ENCODE measurements around the gene SPACDR. TPM values are rescaled to one million over a fixed set of nuclear protein-coding genes. Genes with fewer than 3 reads are reported as not detected.

Gene SPACDR
- total RNA-seq, 3 donors from 2014 or later (not counting 1 experiment from before 2014, with no cell fraction given), result 2.3 to 4.1 (median 3.9) TPM

DNA sequence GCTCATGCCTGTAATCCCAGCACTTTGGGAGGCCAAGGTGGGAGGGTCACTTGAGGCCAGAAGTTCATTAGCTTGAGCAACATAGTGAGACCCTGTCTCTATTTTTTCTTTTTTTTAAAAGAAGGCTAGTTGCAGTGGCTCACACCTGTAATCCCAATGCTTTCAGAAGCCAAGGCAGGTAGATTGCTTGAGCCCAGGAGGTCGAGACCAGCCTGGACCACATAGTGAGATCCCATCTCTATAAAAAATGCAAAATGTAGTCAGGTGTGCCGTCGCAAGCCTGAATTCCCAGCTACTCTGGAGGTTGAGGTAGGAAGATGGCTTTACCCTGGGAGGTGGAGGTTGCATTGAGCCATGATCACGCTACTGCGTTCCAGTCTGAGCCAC, 27.1 kb upstream of the SPACDR start:
- H3K9me3 Mint-ChIP-seq, result no peaks in the 10 kb centered on the region
- no peak overlapping the region for H3K27ac Mint-ChIP-seq
- H3K4me3 Mint-ChIP-seq, result no peak overlapping the region
- peaks cover 29 to 37% of the 10 kb centered on the region in 2 donors for H3K27me3 Mint-ChIP-seq (ENCODE audit: low read depth in 2 of 2)
- WGBS (ENCODE audit: insufficient coverage), result 94% methylated on average over 5 of the region's 5 CpGs
- H3K36me3 ChIP-seq (ENCODE audit: control insufficient read depth, insufficient read depth, low read length), result no peaks in the 10 kb centered on the region
- ATAC-seq (no peak), DNase-seq (no peak)
- peaks cover 0 to 10% of the 10 kb centered on the region in 2 donors for H3K4me1 Mint-ChIP-seq
- no peak overlapping the region for H3K27ac ChIP-seq (ENCODE audit: low read length)
- H3K9me3 ChIP-seq (ENCODE audit: control insufficient read depth, insufficient read depth, low read length), result no peaks in the 10 kb centered on the region
- no peak overlapping the region for H3K4me3 ChIP-seq (ENCODE audit: low read length)
- H3K4me1 ChIP-seq (ENCODE audit: control insufficient read depth, insufficient read depth, low read length), result peaks cover 10% of the 10 kb centered on the region
- H3K36me3 Mint-ChIP-seq, result no peaks in the 10 kb centered on the region
- intact Hi-C loops (cut with micrococcal nuclease), result no loop called here
- peaks cover 5% of the 10 kb centered on the region for H3K27me3 ChIP-seq (ENCODE audit: control insufficient read depth, insufficient read depth, low read length)
- TF ChIP-seq, protein P1, sequence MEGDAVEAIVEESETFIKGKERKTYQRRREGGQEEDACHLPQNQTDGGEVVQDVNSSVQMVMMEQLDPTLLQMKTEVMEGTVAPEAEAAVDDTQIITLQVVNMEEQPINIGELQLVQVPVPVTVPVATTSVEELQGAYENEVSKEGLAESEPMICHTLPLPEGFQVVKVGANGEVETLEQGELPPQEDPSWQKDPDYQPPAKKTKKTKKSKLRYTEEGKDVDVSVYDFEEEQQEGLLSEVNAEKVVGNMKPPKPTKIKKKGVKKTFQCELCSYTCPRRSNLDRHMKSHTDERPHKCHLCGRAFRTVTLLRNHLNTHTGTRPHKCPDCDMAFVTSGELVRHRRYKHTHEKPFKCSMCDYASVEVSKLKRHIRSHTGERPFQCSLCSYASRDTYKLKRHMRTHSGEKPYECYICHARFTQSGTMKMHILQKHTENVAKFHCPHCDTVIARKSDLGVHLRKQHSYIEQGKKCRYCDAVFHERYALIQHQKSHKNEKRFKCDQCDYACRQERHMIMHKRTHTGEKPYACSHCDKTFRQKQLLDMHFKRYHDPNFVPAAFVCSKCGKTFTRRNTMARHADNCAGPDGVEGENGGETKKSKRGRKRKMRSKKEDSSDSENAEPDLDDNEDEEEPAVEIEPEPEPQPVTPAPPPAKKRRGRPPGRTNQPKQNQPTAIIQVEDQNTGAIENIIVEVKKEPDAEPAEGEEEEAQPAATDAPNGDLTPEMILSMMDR (IDR thresholded peaks at IDR 0.05), result no peak

DNA sequence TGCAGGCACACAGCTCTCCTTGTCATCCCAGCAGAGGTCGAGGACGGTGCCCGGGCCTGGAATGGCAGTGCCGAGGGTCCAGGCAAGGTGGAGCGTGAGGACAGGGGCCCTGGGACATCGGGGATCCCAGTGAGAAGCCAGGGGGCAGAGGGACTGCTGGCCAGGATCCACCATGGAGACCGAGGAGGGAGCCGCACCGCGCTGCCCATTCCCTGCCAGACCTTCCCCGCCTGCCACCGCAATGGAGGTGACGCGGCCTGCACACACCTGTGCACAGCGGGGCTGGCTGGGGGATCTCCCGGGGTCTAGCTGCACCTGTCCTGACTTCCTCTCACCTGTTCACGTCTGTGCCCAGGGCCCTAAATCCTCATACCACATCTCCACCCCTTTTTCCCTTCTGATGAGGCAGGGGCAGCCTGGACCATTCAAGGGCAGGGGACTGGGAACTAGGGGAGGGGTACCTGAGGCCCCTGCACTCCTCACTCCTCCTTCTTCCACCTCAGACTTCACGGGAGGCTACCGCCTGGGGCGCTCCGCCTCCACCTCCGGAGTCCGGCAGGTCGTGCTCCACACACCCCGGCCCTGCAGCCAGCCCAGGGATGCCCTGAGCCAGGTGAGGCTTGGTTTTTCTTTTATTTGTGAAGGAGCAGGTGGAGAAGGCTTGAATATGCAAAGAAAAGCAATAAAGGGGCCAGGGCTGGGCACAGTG, 26.6 kb upstream of the SPACDR start:
- intact Hi-C loops (cut with micrococcal nuclease), result no loop called here
- H3K4me1 ChIP-seq (ENCODE audit: control insufficient read depth, insufficient read depth, low read length), result peaks cover 10% of the 10 kb centered on the region
- ATAC-seq (no peak), DNase-seq (no peak)
- peaks cover 0 to 10% of the 10 kb centered on the region in 2 donors for H3K4me1 Mint-ChIP-seq
- no peak overlapping the region for H3K27ac ChIP-seq (ENCODE audit: low read length)
- no peaks in the 10 kb centered on the region for H3K36me3 ChIP-seq (ENCODE audit: control insufficient read depth, insufficient read depth, low read length)
- no peaks in the 10 kb centered on the region for H3K9me3 Mint-ChIP-seq
- H3K4me3 ChIP-seq (ENCODE audit: low read length), result no peak overlapping the region
- no peaks in the 10 kb centered on the region for H3K9me3 ChIP-seq (ENCODE audit: control insufficient read depth, insufficient read depth, low read length)
- H3K36me3 Mint-ChIP-seq, result no peaks in the 10 kb centered on the region
- peaks cover 5% of the 10 kb centered on the region for H3K27me3 ChIP-seq (ENCODE audit: control insufficient read depth, insufficient read depth, low read length)
- TF ChIP-seq, protein P1 (IDR thresholded peaks at IDR 0.05), result no peak
- H3K27me3 Mint-ChIP-seq (ENCODE audit: low read depth in 2 of 2), result peaks cover 23 to 31% of the 10 kb centered on the region in 2 donors
- no peak overlapping the region for H3K4me3 Mint-ChIP-seq
- no peak overlapping the region for H3K27ac Mint-ChIP-seq
- WGBS (ENCODE audit: insufficient coverage), result 91% methylated on average over 25 of the region's 25 CpGs

DNA sequence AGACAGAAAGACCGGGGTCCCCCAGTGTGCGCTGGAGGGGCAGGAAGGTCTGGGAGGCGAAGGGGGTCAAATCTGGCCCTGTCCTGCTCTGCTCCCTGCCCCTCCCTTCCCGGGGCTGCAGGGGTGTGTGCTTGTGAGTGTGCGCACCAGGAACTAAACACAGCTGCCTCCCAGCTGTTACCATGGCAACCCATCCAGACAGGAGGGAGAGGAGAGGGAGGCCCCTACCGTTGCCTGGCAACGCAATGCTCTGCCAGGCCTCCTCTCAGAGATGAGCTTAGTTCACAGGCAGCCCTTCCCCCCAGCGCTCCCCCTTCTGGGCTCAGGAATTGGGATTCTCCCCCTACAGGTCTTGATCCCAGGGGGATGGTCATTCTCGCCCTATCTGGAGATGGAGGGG, 25.8 kb upstream of the SPACDR start:
- Mint-ChIP-seq H3K36me3 (no peaks in the 10 kb centered on the region), H3K9me3 (no peaks in the 10 kb centered on the region), H3K27me3 (ENCODE audit: low read depth in 2 of 2) (peaks cover 15 to 24% of the 10 kb centered on the region in 2 donors), H3K27ac (no peak overlapping the region), H3K4me3 (no peak overlapping the region), H3K4me1 (peaks cover 0 to 11% of the 10 kb centered on the region in 2 donors)
- Histone ChIP-seq H3K36me3 (ENCODE audit: control insufficient read depth, insufficient read depth, low read length) (no peaks in the 10 kb centered on the region), H3K27ac (ENCODE audit: low read length) (no peak overlapping the region), H3K4me3 (ENCODE audit: low read length) (no peak overlapping the region), H3K4me1 (ENCODE audit: control insufficient read depth, insufficient read depth, low read length) (peaks cover 10% of the 10 kb centered on the region), H3K27me3 (ENCODE audit: control insufficient read depth, insufficient read depth, low read length) (peaks cover 5% of the 10 kb centered on the region), H3K9me3 (ENCODE audit: control insufficient read depth, insufficient read depth, low read length) (no peaks in the 10 kb centered on the region)
- intact Hi-C loops (cut with micrococcal nuclease), result no loop called here
- ATAC-seq, result no peak
- WGBS (ENCODE audit: insufficient coverage), result 80% methylated on average over 7 of the region's 9 CpGs
- TF ChIP-seq, protein P1 (IDR thresholded peaks at IDR 0.05), result no peak
- peak in 1 of 2 donors; percentile 72 for DNase-seq

DNA sequence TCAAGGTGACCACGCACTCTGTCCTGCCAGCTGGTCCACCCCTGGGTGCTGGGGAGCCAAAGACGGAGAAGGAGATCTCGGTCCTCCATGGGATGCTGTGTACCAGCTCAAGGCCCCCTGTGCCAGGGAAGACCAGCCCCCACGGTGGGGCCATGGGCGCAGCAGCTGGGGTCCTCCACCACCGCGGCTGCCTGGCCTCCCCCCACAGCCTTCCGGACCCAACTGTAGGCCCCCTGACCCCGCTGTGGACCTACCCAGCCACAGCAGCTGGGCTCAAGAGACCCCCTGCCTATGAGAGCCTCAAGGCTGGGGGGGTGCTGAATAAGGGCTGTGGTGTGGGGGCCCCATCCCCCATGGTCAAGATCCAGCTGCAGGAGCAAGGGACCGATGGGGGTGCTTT, 25.1 kb upstream of the SPACDR start:
- ATAC-seq (no peak), DNase-seq (no peak)
- WGBS (ENCODE audit: insufficient coverage), result 93% methylated on average over 10 of the region's 10 CpGs
- H3K27me3 ChIP-seq (ENCODE audit: control insufficient read depth, insufficient read depth, low read length), result peaks cover 3% of the 10 kb centered on the region
- Mint-ChIP-seq H3K27ac (no peak overlapping the region), H3K4me1 (peaks cover 0 to 14% of the 10 kb centered on the region in 2 donors), H3K4me3 (no peak overlapping the region), H3K27me3 (ENCODE audit: low read depth in 2 of 2) (peaks cover 8 to 19% of the 10 kb centered on the region in 2 donors), H3K9me3 (no peaks in the 10 kb centered on the region), H3K36me3 (no peaks in the 10 kb centered on the region)
- H3K27ac ChIP-seq (ENCODE audit: low read length), result no peak overlapping the region
- no peak overlapping the region for H3K4me3 ChIP-seq (ENCODE audit: low read length)
- intact Hi-C loops (cut with micrococcal nuclease), result no loop called here
- no peaks in the 10 kb centered on the region for H3K36me3 ChIP-seq (ENCODE audit: control insufficient read depth, insufficient read depth, low read length)
- TF ChIP-seq, protein P1 (IDR thresholded peaks at IDR 0.05), result no peak
- H3K9me3 ChIP-seq (ENCODE audit: control insufficient read depth, insufficient read depth, low read length), result no peaks in the 10 kb centered on the region
- H3K4me1 ChIP-seq (ENCODE audit: control insufficient read depth, insufficient read depth, low read length), result peaks cover 13% of the 10 kb centered on the region
